IMR-90 (cell line): ENCODE data around the gene RNF130.

ENCODE experiments used
- BHLHE40 ChIP-seq: fragments of 150-350 bp; IDR thresholded peaks from 2 replicates; pipeline ENCODE4 v1.6.1; 2016; ENCODE audit warnings: mild to moderate bottlenecking, low read depth, low read length
- CEBPB ChIP-seq: IDR thresholded peaks from 2 replicates; pipeline ENCODE4 v1.6.1; 2012; ENCODE audit warnings: low read depth, low read length, improper control_type of control experiment
- MAFK ChIP-seq: IDR thresholded peaks from 2 replicates; pipeline ENCODE4 v1.6.1; 2012; ENCODE audit warnings: low read depth, low read length, improper control_type of control experiment
- MXI1 ChIP-seq: IDR thresholded peaks from 2 replicates; pipeline ENCODE4 v1.6.1; 2012; ENCODE audit warnings: low read depth, mild to moderate bottlenecking, low read length, moderate library complexity, borderline replicate concordance
- POLR2A ChIP-seq: IDR thresholded peaks from 2 replicates; pipeline ENCODE4 v1.6.1; 2012; ENCODE audit warnings: mild to moderate bottlenecking, low read depth, low read length
- RAD21 ChIP-seq: IDR thresholded peaks from 2 replicates; pipeline ENCODE4 v1.6.1; 2012; ENCODE audit warnings: low read length, improper control_type of control experiment
- TF ChIP-seq, protein P1 (sequence below): conservative IDR thresholded peaks from 2 replicates; pipeline ENCODE4 v1.5.1; 2012; ENCODE audit warnings: mild to moderate bottlenecking, low read depth, low read length, improper control_type of control experiment

DNA sequence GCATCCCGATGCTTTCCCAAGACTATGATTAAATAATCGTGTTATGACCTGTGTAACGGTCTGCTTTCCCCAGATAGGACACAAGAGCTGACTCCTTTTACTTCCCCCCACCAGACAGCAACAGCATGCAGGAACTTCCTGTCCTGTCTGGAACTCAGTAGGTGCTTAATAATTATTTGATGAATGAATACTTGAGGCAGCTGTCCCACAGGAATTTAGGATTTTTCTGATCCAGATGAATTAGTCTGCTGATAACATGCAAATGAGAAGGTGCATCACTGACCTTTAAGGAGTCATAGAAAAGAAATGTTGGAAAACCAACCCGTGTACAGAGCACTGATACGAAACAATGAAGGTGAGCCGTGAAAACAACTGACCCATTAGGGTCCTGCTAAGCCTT, 12.2 kb downstream of the RNF130 start:
- TF ChIP-seq, protein P1, sequence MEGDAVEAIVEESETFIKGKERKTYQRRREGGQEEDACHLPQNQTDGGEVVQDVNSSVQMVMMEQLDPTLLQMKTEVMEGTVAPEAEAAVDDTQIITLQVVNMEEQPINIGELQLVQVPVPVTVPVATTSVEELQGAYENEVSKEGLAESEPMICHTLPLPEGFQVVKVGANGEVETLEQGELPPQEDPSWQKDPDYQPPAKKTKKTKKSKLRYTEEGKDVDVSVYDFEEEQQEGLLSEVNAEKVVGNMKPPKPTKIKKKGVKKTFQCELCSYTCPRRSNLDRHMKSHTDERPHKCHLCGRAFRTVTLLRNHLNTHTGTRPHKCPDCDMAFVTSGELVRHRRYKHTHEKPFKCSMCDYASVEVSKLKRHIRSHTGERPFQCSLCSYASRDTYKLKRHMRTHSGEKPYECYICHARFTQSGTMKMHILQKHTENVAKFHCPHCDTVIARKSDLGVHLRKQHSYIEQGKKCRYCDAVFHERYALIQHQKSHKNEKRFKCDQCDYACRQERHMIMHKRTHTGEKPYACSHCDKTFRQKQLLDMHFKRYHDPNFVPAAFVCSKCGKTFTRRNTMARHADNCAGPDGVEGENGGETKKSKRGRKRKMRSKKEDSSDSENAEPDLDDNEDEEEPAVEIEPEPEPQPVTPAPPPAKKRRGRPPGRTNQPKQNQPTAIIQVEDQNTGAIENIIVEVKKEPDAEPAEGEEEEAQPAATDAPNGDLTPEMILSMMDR: no peak
- TF ChIP-seq BHLHE40 (no peak), RAD21 (no peak), MXI1 (no peak), POLR2A (no peak), CEBPB (no peak), MAFK (no peak)
